CD4-positive, alpha-beta T cell treated with Interleukin-4 for 1 hour (primary cell): ENCODE data around the gene COMT.

Source experiments
- DNase-seq, 2 donors: peaks; one replicate each; pipeline ENCODE4 v3.0.0-alpha.2; 2020 to 2022

The COMT gene

DNA sequence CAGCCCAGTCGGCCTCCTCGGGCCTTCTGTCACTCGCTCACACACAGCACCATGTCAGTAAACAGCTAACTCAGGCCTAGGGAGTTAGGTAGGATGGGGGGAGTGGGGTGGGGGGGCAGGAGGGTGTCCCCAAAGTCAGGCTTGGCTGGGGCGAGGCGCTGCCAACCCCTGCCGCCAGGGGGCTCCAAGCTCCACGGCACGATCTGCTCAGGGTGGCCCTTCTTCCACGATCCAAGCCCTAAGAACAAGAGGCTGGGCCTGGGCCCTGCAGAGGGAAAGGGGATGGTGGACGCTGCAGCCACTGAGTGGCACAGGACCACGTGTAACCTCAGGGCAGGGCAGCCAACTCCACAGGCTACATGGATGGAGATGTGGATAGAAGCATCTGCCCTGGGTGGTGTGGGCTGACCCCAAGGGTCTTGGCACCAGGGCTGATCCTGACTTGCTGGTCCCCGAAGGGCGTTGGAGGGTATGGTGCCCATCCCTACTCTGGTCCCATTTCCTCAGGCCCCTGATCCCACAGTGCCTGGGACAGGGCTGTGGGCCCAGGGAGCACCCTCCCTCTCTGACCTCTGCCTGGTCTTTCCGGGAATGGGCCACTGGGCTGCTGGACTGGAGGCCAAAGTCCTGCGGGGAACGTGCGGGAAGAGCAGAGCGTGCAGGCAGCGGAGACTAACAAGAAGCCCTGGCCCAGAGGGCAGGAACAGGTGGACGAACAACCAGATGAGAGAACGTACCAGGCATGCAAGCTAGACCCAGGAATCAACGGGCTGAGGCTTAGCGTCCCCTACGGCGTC is 29.1 kb downstream of the COMT start:
- peak; percentile 72 to 78 for DNase-seq

DNA sequence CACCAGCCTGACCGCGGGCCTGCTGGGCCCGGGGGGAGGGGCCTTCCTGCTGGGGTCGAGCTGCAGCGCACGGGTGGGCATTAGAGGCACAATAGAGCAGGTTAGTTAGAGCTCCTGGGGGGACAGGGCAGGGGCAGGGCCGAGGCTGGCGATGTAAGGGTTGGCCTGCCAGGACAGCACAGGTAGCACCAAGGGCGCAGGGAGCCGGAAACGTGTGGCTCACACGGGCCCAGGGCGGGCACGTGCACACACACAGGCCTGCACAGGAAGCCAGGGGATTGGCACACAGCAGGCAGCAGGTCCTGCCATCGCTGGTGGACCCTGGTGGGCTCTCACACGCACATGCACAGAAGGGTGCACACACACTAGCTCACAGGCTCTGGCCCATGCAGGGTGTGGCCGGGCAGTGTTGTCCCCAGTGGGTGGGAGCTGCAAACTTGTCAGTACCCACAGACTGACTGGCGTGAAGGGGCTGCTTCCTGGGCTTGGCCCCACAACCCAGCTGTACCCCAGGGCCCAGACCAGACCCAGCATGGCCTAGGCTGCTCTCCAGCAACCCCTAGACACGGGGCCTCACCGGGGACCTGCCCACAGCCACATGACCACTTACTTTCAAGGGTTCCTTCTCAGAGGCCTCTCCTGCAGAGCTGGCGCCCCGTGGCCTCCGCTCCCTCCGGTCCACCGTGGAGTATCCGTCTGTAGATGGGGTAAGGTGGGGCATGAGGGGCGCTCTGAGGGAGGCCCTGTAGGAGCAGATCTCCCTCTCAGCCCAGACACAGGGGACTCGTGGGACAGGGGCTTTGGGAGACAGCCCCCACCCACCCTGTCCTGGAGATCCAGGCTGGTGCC is 29.9 kb downstream of the COMT start:
- DNase-seq: no peak

DNA sequence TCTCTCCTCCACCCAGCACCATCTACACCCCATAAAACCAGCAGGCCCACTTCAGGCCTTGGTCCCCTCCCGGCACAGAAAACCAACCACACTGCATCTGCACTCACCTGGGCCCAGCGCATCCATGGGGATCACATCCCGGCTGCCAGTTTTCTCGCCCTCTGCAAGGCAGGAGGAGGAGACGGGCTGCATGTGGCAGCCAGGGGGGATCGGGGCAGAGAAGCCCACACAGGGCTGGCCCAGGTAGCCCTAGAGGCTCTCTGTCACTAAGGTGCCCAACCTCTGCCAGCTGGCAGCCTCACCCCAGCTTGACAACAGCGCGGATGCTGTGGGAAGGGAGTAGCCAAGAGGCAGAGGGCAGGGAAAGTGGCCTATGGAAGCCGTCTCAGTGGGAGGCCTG is 30.7 kb downstream of the COMT start:
- DNase-seq: no peak

DNA sequence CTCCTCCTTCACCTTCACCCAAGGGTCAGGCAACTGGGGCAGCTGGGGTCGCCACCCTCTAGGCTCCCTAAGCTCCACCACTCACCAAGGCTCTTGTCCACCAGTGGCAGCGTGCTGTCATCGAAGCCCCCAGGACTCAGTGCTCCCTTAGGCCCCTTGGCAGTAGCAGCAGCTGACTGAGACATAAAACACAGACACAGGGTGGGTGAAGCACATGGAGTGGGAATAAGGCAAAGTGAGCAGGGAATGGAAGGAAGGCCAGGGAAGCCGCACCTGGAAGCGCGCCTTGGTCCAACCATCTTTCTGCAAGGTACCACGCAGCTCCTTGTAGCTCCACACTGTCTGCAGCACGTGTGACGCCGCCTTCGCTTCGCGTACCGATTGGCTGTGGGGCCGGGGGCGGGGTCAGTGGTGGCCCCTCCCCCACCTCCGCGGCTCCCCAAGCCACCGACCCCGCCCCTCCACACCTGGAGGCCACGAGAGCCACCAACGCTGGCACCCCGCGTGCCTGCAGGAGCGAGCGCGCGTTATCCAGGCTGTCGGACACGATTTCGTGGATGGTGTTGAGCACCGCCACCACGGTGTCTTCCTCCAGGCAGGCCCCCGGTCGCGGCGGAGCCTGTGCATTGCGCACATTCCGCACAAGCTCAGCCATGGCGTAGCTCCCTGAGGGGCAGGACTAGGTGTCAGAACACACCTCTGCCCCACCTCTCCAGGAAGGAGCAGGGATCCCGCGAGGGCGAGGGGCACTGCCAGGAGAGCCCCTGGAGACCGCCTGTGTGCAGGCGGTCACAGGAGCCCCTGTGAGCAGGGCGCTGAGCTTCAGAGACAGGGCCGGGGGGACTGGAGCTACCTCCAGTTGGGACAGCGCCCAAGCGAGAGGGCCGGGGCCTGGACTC is 31.3 kb downstream of the COMT start:
- no peak for DNase-seq

DNA sequence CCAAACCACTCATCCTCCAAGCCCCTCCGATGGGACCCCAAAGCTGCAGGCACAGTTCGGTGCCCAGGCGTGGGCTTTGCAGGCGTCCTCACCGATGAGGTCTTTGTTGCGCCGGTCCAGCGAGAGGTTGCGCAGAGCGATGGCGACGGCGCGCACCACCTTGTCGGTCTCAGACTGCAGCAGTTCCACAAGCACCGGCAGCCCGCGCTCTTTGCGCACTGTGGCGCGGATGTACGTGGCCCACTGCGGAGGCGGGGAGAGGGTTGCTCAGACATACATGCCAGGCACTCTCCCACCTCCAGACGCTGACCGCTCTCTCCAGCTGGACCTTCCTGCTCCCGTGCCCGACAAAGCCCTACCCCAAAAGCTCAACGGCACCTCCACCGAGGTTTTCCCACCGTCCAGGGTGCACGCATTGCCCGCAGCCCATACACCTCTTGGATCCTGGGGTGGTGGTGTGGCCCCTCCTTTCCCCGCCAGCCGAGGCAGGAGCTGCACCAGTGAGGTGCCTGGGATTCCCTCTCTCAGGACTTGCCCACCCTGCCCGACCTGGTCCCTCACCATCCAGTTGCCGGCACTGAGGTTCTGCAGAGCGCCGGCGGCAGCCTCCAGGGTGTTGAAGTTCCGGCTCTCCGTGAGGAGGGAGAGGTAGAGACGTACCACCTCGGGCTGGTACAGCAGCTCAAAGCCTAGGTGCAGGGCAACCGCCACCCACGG is 32.1 kb downstream of the COMT start:
- DNase-seq: no peak

DNA sequence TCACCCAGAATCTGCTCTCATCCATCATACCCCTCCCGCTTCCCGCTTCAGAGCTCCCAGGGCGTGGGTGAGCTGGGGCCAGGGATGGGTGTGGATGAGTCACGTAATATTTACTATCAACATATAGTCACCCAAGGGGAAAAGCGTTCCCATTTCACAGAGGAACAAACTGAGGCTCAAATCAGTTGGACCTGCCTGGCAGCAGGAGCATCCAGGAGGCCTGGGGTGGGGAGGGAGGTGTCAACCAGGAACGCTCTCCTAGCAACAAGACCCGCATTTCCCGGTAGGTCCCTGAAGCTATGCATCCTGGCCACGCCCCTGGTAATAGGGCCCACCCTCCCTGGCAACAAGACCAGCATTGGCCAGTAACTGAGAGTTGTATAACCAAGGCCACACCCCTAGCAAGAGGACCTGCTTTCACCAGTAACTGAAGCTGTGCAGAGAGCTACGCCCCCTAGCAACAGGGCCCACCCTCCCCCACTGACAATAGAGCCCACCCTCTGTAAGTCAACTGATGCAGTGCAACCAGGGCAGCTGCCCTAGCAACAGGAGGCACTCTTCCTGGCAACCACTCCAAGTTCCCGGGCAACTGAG is 32.8 kb downstream of the COMT start:
- DNase-seq: peak; percentile 25 to 41

DNA sequence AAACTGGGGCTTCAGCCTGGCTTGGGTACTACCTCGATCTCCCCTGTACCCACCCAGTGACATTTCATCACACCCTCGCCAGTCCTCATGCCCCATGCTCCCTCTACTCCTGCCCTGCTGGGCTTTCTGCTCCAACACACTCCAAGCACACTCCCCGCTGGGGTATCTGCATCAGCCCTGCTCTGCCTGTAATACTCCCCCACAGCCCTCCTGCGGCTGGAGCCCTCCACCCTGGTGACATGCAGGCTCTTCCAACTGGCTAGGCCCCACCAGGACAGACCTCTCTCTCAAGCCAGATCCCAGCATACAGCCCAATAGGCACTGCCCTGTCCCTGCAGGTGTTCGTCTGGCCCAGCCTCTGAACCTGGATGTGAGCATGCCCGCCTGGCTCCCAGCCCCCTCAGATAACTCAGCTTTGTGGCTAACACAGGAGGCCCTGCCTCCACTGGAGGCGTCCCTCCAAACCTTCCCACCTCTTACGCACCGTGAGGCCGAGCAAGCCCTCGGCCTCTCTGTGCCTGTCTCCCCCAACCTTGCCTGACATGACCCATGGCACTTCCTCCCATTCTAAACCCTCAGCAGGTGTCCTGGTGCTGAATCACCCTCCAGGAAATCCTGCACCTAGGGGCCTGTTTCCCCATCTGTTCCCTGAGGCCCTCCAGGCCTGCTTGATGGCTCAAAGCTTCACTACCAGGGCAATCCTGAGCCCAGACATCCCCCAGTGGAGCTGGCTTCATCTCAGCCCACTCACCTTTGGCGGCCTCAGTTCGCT is 33.5 kb downstream of the COMT start:
- no peak for DNase-seq

DNA sequence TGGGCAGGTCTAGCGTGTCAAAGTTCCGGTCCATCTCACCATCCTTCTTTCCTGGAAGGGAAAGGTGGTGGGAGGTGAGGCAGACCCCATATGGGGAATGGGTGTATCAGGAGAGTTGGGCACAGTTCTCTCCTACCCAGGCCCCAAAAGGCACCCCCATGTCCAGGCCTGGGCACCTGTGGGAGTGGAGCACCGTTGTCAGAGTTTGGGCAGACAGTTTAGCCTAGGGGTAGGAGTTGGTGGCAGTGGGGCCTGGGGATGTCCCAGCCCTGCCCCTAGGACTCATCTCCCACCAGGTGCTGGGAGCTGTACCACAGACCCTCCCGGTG is 34.1 kb downstream of the COMT start:
- no peak for DNase-seq

DNA sequence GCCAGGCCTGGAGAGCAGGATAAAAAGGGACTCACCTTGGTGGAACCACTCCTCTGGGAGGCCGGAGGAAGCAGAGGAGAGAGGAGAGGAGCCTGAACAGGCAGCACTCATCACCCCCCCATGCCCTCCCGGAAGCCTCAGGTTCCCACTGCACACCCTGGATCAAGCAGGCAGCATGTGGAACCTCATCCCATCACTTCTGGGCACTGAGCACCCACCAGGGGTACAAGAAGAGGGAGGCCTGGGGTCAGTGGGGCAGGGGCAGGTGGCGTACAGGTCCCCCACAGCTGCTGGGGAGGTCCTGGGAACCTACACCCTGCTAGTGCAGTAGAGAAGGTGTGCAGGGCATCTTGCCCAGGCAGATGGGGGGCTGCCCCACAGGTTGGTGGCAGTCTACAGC is 35.1 kb downstream of the COMT start:
- DNase-seq: no peak

DNA sequence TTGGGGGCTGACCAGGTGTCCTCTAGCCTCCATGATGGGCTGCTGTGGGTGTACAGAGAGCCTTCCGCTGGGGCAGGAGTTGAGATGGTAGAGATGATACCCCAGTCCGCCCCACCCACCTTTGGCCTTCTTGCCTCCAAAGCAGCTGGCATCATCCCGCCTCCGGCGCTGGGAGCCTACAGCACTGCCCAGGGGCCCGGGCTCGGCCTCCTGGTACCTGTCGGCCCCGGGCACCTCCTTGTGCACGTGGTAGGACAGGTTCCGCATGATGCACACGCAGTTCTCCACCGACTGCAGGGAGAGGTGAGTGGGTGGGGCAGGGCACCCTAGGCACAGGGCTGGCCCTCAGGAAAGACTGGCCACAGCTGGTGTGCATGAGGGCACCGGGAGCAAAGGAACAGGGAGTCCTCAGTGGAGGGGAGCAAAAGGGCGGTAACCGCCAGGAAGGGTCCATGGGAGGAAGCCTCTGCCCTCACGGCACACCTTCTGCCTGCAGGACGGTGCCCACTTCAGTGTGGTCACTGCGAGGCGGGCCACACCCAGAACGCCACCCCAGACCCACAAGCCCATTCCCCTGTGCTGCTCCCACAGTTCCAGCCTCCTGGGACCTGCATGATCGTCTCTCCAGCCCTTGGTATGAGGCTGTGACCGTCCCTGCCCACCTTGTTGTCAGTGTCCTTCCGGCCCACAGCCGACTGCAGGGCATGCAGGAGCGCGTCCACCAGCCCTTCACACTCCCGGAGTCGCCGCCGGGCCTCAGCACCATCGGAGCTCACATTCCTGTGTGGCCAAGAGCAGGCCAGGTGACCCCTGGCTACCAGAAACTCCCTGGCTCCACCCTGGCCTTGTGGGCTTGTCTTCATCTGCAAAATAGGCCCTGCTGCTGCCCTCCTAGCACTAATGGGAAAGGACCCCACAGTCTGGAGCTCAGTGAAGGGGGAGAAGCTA is 36.0 kb downstream of the COMT start:
- DNase-seq: no peak

DNA sequence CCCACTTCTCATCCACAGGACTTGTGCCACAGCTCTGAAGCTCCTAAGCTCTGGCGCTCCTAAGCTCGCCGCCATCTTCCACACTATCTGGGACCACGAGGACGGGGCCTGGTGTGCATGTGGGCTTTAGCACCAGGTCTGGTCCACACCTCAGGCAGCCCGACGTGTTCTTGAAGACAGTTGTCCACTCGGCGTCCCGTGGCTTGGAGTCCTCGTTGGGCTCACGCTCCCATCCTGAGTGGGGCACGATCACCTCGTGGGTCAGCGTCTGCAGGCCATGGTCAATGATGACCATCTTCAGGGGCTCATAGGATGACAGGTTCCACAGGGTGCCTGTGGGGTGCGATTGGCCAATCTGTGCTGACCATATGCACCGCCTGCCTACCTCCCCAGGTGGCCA is 37.2 kb downstream of the COMT start:
- DNase-seq: no peak

DNA sequence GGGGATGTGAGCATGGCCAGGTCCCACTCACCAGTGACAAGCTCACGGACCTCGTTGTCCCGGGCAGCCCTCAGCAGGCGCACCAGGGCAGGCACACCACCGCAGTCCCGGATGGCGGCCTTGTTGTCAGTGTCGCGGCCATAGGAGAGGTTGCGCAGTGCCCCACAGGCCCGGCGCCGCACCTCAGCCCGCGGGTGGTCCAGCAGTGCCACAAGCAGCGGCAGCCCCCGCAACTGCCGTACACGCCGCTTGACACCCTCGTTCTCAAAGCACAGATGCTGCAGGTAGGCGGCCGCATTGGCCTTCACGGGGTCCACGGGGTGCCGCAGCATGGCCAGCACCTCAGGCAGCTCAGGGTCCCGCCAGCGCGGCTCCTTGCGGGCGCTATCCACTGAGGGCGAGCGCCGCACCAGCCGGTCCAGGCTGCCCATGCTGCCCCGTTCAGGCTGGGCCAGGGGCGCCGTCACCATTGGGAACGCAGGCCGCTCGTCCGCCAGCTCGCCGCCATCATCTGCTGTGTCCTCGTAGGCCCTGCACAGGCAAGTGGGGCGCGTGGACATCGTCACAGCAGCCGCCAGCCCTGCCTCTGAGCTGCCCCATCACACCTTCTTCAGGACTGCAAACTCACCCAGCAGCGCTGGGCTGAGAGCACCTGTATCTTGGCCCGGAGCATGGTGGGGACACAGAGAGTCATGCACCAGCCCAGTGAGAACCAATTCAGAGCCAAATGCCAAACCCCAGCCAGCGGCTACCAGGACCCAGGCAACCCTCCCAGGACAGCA is 38.3 kb downstream of the COMT start:
- no peak for DNase-seq

DNA sequence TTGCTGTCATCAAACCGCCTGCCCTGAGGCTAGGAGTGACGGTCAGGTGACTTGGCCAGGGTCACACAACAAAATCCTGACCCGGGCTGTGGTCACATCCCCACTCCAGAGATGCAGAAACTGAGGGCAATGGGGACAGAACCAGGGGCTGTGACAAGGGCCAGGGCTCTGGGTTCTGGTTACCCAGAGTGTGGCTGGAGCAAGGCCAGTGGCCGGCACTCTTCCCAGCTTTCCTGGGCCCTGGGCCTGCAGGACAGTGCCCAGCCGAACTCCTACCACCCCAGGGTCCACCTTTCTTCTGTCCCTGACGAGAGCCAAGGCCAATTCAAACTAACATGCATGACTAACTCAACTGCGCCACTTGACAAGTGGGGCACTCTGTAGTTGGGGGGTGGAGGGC is 39.2 kb downstream of the COMT start:
- DNase-seq: no peak

DNA sequence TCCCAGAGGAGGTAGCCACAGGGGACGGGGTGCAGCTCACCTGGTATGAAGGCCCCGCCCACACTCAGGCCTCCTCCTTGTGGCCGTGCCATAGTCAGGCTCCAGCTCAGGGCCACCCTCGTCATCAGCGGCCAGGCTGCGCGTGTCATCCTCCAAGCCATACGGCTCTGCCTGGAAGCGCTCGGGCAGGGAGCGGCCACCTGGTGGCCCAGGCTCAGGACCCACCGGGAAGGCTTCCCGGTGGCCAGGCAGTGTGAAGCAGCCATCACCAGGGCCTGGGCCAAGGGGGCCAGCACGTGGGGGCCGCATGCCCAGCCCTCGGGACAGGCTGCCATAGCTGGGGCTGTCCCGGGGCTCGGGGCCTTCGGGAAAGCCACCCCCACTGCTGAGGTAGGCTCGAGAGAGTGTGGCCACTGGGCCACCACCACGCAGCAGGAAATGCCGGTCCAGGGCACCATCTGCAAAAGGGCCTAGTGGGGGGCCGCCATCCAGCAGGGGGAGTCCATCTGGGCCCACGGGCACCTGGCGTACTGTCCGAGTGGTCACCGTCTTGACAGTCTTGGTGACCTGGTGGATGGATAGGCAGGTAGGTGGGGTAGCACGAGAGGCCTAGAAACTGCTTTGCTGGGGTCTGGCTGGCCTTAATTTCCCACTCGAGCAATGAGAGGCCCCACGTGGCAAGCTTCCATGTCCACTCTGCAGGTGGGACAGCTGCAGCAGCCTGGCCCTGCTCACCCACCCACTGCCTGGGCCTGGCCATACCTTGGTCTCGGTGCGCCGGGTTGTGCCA is 39.8 kb downstream of the COMT start:
- DNase-seq: no peak

DNA sequence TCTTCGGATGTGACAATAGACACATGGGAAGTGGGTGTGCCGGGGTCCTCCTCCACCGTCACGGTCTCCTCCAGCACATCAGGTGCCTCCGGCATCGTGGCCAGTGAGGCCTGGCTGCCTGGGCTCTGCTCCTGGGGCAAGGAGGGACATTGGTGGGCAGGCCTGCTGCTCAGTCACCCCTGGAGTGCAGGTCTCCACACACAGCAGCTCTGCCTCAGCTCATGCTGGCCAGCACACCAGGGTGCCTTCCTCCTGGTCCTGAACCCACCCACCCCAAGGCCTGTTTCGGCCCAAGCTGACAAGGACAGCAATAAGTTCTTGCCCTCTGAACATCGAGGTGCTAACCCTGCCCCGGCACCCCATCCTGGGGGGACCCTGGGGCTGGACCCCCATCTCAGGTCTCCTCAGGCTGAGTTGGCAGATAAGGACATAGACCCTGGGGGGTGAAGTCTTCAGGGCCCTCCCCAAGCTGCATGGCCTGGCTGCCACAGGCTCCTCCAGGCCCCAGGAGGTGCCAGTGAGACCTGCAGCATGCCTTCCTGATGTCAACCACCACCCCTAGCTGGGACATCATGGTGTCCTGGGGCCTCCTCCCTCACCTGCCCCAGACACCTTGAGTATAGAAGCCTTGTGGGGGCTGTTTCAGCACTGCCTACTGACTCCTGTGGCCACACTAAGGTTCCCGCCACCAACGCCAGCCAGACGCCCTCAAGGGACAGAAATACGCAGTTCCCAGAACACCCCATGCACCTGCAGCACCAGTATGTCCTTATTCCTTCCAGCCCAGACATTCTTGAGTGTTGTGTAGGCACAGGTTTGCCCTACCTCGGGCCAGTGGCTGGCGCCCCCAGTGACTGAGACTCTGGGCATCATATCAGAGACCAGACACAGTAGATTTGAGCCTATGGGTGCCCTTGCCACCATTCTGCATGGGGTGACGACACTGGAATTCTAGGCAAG is 40.7 kb downstream of the COMT start:
- DNase-seq: no peak

DNA sequence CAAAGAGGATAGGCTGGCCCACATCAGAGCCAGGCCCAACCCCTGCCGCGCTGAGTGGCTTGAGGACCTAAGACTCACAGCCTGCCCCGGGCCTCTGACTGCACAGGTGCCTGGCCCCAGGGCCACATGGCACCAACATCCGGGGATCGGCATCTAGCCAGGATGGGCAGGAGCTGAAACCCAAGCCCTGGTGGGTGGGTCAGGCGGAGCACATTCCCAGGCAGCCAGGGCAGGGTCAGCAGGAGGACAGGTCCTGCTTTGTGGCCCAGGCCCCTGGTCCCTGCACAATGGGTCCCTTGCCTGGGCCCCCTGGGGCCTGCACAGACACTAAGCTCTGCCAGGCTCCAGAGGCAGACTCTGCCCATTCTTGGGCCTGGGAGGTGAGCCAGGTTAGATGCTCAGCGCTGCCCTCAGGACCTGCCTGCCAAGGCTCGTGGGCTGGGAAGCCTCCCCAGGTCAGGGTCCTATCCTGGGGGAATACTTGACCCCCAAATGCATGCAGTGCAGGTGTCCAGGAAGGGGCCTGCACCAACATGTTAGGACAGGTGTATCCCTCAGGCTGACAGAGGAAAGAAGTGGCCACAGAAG is 41.5 kb downstream of the COMT start:
- DNase-seq: no peak

DNA sequence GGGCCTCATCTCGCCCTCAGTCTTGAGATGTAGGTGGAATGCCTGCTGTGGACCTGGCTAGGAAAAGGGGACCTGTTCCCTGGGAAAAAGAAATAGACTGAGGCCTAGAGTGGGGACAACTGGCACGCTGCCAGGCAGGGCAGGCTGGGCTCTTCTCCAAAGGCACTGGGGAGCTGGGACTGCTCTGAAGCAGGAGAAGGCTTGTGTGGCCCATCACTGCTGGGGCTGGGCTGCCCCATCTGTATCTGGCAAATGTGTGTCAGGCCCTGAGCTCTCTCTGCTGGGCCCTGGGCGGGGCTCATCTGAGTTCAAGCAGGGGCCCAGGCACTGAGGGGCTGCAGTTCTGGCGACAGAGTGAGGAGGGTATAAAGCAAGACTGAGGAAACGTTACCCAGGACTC is 42.2 kb downstream of the COMT start:
- no peak for DNase-seq
